Astrocyte of the spinal cord (primary cell): ENCODE results near the gene HES7.

ENCODE experiments used
- DNase-seq: peaks from one replicate; pipeline ENCODE4 v3.0.0; 2011; ENCODE audit warnings: low read depth, low spot score
- H3K4me3 ChIP-seq: 2 replicates; pipeline ENCODE4 v1.5.1; 2011; ENCODE audit warnings: low read depth, mild to moderate bottlenecking, low read length, moderate library complexity
- in situ Hi-C: cut with HindIII; loops from 2 replicates; pipeline ENCODE4 v1.10.0; 2017; ENCODE audit warnings: low sequenced_read_pairs
- TF ChIP-seq, protein P1 (sequence below): IDR thresholded peaks from 2 replicates; pipeline ENCODE4 v1.5.1; 2012; ENCODE audit warnings: low read depth, mild to moderate bottlenecking, low read length, inconsistent platforms

Gene HES7

DNA sequence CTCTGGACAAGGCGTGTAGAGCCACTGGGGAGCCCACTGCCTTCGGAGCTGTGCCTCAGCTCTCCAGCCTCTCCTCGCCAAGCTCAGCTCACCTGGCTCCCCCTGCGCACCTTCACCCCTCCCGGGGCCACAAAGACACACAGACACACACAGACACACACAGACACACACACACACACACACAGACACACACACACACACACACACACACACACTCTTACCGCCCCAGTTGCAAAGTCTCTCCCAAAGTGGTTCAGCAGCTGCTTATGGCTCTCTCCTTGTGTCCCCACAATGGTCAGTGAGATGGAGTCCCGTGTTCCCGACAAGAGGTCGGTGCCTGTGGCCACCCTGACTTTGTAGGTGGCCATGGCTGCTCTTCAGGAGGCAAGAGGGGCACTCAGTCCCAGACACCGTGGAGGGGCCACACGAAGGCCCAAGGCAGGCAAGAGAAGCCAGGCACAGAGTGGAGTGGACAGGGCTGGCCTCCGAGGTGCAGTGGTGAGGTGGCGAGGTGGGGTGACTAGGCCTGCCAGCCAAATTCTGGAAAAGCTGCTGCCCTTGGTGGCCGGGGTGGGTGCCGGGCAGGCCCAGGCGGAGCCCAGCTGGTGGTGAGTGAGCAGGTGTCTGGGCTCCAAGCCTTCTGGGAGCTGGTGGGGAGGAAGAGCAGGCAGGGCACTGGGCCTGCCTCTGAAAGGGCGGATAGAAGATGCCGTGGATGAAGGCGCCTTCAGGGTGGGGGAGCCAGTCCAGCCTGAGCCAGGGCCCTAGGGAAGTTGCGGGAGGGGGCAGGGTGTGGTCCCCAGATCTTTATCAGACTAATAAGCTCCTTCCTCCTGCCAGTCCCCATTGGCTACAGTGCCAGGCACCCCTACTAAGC lies 36.6 kb downstream of the HES7 start, which contains the start of gene ALOX12B:
TSS of gene ALOX12B (minus strand) at position 642 of the 877 bp plus-strand sequence. CDS start at position 368, 274 bp downstream.
- in situ Hi-C loops: no loop called here

GRCh38 chr17:8084250-8084649 lies 39.7 kb downstream of the HES7 start:
- no peak overlapping the region for H3K4me3 ChIP-seq
- DNase-seq: no peak
- TF ChIP-seq, protein P1, sequence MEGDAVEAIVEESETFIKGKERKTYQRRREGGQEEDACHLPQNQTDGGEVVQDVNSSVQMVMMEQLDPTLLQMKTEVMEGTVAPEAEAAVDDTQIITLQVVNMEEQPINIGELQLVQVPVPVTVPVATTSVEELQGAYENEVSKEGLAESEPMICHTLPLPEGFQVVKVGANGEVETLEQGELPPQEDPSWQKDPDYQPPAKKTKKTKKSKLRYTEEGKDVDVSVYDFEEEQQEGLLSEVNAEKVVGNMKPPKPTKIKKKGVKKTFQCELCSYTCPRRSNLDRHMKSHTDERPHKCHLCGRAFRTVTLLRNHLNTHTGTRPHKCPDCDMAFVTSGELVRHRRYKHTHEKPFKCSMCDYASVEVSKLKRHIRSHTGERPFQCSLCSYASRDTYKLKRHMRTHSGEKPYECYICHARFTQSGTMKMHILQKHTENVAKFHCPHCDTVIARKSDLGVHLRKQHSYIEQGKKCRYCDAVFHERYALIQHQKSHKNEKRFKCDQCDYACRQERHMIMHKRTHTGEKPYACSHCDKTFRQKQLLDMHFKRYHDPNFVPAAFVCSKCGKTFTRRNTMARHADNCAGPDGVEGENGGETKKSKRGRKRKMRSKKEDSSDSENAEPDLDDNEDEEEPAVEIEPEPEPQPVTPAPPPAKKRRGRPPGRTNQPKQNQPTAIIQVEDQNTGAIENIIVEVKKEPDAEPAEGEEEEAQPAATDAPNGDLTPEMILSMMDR: no peak
- in situ Hi-C loops: no loop called here

More for the DNA sequence above, 36.6 kb downstream of the HES7 start, which contains the start of gene ALOX12B:
- TF ChIP-seq, protein P1: no peak
- H3K4me3 ChIP-seq: no peak within 1 kb of the TSS
- no peak for DNase-seq

DNA sequence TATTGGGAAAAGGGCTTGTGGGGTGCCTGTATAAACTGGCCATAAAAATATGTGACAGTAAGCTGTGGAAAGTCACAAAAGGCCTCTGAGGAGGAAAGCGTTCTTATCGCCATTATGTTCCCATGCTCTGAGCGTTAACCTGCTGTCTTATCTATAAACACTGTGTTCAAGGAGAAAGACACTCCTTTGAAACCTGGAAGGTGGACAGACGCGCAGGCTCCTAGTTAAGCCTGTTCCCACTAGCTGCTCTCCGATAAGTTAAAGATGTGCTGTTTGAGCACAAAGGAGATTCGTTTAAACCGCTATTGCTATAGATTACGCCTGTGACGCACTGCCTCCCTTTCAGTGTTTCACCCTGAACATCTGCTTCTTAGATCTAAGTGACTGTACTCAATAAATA lies 41.6 kb downstream of the HES7 start:
- no peak overlapping the region for H3K4me3 ChIP-seq
- no peak for DNase-seq
- TF ChIP-seq, protein P1: no peak
- in situ Hi-C loops: no loop called here

- in situ Hi-C loops: no loop called here
- TF ChIP-seq, protein P1: no peak
- no peak for DNase-seq
- no peak overlapping the region for H3K4me3 ChIP-seq
Measured at GRCh38 chr17:8081876-8082275, 42.0 kb downstream of the HES7 start.

DNA sequence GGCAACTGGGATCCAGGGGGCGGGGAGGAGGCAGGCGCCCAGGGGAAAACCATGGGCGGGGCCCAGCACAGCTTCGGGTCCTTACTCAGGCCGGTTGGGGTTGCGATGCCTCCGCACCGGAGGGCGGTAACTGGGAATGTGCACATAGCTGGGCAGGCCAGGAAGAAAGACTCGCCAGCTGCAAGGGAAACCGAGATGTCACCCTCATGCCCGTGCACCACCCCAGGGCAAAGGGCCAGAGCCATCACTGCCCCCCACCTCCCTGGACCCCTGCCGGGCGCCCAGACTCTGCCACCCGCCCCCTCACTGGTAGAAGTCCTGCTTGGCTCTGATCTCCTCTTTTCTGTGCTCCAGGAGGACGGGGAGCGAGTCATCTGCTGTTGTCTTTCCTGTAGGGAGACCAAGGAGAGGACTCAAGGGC lies 43.1 kb downstream of the HES7 start:
- no peak for DNase-seq
- H3K4me3 ChIP-seq: no peak overlapping the region
- in situ Hi-C loops: no loop called here
- TF ChIP-seq, protein P1: no peak

DNA sequence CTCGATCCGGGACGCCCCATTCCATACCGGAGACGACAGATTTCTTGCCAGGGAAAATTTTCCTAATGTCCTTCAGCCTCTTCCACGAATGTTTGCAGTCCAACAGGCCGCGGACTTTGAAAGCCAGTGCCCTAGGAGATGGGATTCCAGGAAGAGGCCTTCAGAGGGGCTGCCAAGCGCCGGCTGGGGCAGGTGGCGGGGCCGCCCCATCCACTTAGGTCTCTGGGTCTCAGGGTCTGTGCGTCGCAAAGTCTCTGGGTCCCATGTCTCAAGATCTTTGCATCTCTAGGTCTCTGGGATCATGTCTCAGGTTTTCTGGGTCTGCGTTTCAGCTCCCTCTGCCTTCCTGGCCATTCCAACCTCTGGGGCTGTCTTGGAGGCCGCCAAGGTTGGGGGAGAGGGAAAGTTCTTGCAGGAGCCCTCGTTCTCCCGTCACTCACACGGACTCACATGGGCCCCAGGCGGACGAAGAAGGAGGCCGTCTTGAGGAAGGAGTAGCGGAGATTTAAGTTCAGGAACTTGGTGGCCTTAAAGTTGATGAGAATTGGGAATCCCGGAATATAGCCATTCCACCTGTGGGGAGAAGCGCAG lies 43.6 kb downstream of the HES7 start:
- in situ Hi-C loops: no loop called here
- TF ChIP-seq, protein P1: no peak
- DNase-seq: no peak
- H3K4me3 ChIP-seq: no peak overlapping the region
